B cell (primary cell): ENCODE data around the gene PPP2R3A. TPM values are rescaled to one million over a fixed set of nuclear protein-coding genes. Genes with fewer than 3 reads are reported as not detected.
"Not testable (repeated sequence)": the region's sequence is repeated elsewhere in the genome, so short reads cannot be mapped to it uniquely, and the experiment has no call there.

Experiments
- ATAC-seq: fragments of 200-7000 bp; cut with Tn5 transposase; one replicate; pipeline ENCODE4 v1.10.0; 2021; ENCODE audit warnings: low read depth, mild to moderate bottlenecking, moderate number of reproducible peaks, moderate library complexity
- CTCF ChIA-PET: fragments of 350-600 bp; sonication (Branson Sonifier 250); formaldehyde crosslinking; loops from one replicate; lab custom pipeline; 2021; ENCODE audit warnings: antibody characterized with exemption, inconsistent platforms; lab: Charles Lee
- POLR2A ChIA-PET: fragments of 350-600 bp; sonication (Branson Sonifier 250); formaldehyde crosslinking; loops from one replicate; lab custom pipeline; 2021; ENCODE audit warnings: antibody characterized with exemption; lab: Charles Lee
- DNase-seq: peaks from one replicate; pipeline ENCODE4 v3.0.0; 2013
- H2AFZ ChIP-seq: 2 replicates; pipeline ENCODE4 v1.6.1; 2012; ENCODE audit warnings: mild to moderate bottlenecking, low read depth, low read length; ENCODE audit not compliant: insufficient read depth, poor library complexity, severe bottlenecking
- H3K27ac ChIP-seq, 2 donors: 1 replicate in 1 of 2; 2 replicates in 1 of 2; pipeline ENCODE4 v1.5.1; 2012 to 2013; ENCODE audit warnings: low read length in 2 of 2, mild to moderate bottlenecking in 2 of 2, moderate library complexity in 1 of 2
- H3K27me3 ChIP-seq, 4 experiments: fragments of 200-600 bp in 1 of 4; sonication (generic) in 1 of 4; replicated peaks in 1 of 4; 1 replicate in 2 of 4; 2 replicates in 2 of 4; pipeline versions ENCODE4 v1.6.1 to v1.7.0; 2013 to 2016; ENCODE audit warnings: low read length in 3 of 4, mild to moderate bottlenecking in 2 of 4, mixed read lengths in 1 of 4, moderate library complexity in 1 of 4; ENCODE audit not compliant: insufficient read depth in 4 of 4, control insufficient read depth in 3 of 4; ENCODE audit errors: control extremely low read depth in 1 of 4
- H3K36me3 ChIP-seq, 2 experiments: replicated peaks in 1 of 2; 1 replicate in 1 of 2; 2 replicates in 1 of 2; pipeline versions ENCODE4 v1.6.1 to v1.7.1; 2013; ENCODE audit warnings: low read length in 1 of 2; ENCODE audit not compliant: insufficient read depth in 2 of 2, control insufficient read depth in 1 of 2; ENCODE audit errors: control extremely low read depth in 1 of 2, extremely low read depth in 1 of 2
- H3K4me1 ChIP-seq, 2 donors: fragments of 200-600 bp in 1 of 2; sonication (generic) in 1 of 2; 1 replicate in 1 of 2; 2 replicates in 1 of 2; pipeline versions ENCODE4 v1.5.1 to v1.6.1; 2013 to 2017; ENCODE audit warnings: low read length in 2 of 2; ENCODE audit not compliant: control insufficient read depth in 2 of 2, insufficient read depth in 2 of 2
- H3K4me2 ChIP-seq: replicated peaks from 2 replicates; pipeline ENCODE3; 2012; ENCODE audit warnings: mild to moderate bottlenecking, low read depth, low read length; ENCODE audit not compliant: poor library complexity, severe bottlenecking
- H3K4me3 ChIP-seq, 5 experiments: fragments of 200-600 bp in 1 of 5; sonication (generic) in 1 of 5; 1 replicate in 3 of 5; 2 replicates in 2 of 5; pipeline versions ENCODE4 v1.5.1 to v1.7.0; 2011 to 2016; ENCODE audit warnings: low read length in 4 of 5, mild to moderate bottlenecking in 4 of 5, low read depth in 2 of 5, control low read depth in 1 of 5, moderate library complexity in 1 of 5; ENCODE audit not compliant: insufficient read depth in 1 of 5; ENCODE audit errors: control extremely low read depth in 1 of 5, extremely low read depth in 1 of 5
- H3K79me2 ChIP-seq: fragments of 200-600 bp; sonication (generic); one replicate; pipeline ENCODE4 v1.6.0; 2016; ENCODE audit warnings: low read length; ENCODE audit not compliant: control insufficient read depth, insufficient read depth
- H3K9ac ChIP-seq: fragments of 200-600 bp; sonication (generic); 2 replicates; pipeline ENCODE4 v1.6.1; 2017; ENCODE audit warnings: mild to moderate bottlenecking, low read length, moderate library complexity
- H3K9me3 ChIP-seq, 3 donors: one replicate each; pipeline versions ENCODE4 v1.6.1 to v1.7.1; 2013; ENCODE audit warnings: low read length in 2 of 3; ENCODE audit not compliant: control insufficient read depth in 2 of 3, insufficient read depth in 1 of 3; ENCODE audit errors: control extremely low read depth in 1 of 3
- H4K20me1 ChIP-seq: 2 replicates; pipeline ENCODE4 v1.6.0; 2012; ENCODE audit warnings: mild to moderate bottlenecking, low read length; ENCODE audit not compliant: insufficient read depth, control insufficient read depth, poor library complexity, severe bottlenecking
- H3K27ac Mint-ChIP-seq: one replicate; pipeline ENCODE4 v1.8.0; 2021; ENCODE audit warnings: mixed read lengths
- H3K27me3 Mint-ChIP-seq: one replicate; pipeline ENCODE4 v1.8.0; 2021; ENCODE audit warnings: mixed read lengths
- H3K4me1 Mint-ChIP-seq: one replicate; pipeline ENCODE4 v1.8.0; 2021; ENCODE audit warnings: mixed read lengths
- H3K4me3 Mint-ChIP-seq: one replicate; pipeline ENCODE4 v1.8.0; 2021; ENCODE audit warnings: mixed read lengths
- H3K9me3 Mint-ChIP-seq: one replicate; pipeline ENCODE4 v1.8.0; 2022; ENCODE audit warnings: mixed read lengths; ENCODE audit not compliant: insufficient read depth
- EZH2 ChIP-seq: IDR thresholded peaks from 2 replicates; pipeline ENCODE4 v1.6.1; 2012; ENCODE audit warnings: borderline replicate concordance, low read depth, mild to moderate bottlenecking, moderate library complexity, low read length; ENCODE audit not compliant: insufficient read depth, poor library complexity, severe bottlenecking
- WGBS: methylation state at CpG from one replicate; pipeline ENCODE4 v1.1.5; 2013; ENCODE audit warnings: missing lambda C conversion rate; ENCODE audit not compliant: insufficient coverage; 5-methylcytosine and 5-hydroxymethylcytosine counted together
- intact Hi-C: fragments of 100-400 bp; cut with micrococcal nuclease; formaldehyde crosslinking; loops from one replicate; pipeline ENCODE4 v1.10.0; 2022
- polyA plus RNA-seq: library from polyadenylated mRNA; depleted of rRNA; stranded (reverse); fragments of >200 nt; gene quantifications from 2 replicates; pipeline ENCODE4 v1.2.3, GENCODE V29; 2012
- total RNA-seq, 2 donors: library from RNA; stranded (reverse); fragments of 120-200 nt in 1 of 2; gene quantifications; 1 replicate in 1 of 2; 2 replicates in 1 of 2; pipeline versions ENCODE4 v1.2.3 to v1.2.4, GENCODE V29; 2013 to 2022
- TF ChIP-seq, protein P1 (sequence below): fragments of 200-600 bp; IDR thresholded peaks from one replicate; pipeline ENCODE4 v1.8.0; 2022; ENCODE audit warnings: antibody characterized with exemption, mild to moderate bottlenecking

PPP2R3A gene
- total and polyA plus RNA-seq, 2 donors (not counting 1 experiment from before 2014, with no cell fraction given), result 0.03 to 0.22 TPM

GRCh38 chr3:136110481-136110880 is 145.0 kb downstream of the PPP2R3A start:
- Histone ChIP-seq H3K36me3 (no peaks in the 10 kb centered on the region), H3K4me3 (no peak overlapping the region), H3K27me3 (no peaks in the 10 kb centered on the region), H3K27ac (no peak overlapping the region), H2AFZ (no peak overlapping the region), H3K4me1 (peaks cover 0 to 11% of the 10 kb centered on the region in 2 donors), H3K9ac (no peak overlapping the region), H3K4me2 (no peak overlapping the region), H4K20me1 (no peaks in the 10 kb centered on the region), H3K9me3 (peaks cover 0 to 6% (median 0%) of the 10 kb centered on the region in 3 donors), H3K79me2 (no peaks in the 10 kb centered on the region)
- intact Hi-C loops, result no loop called here
- ChIA-PET CTCF (no interaction called here), POLR2A (no interaction called here)
- Mint-ChIP-seq H3K9me3 (no peaks in the 10 kb centered on the region), H3K27ac (no peak overlapping the region), H3K27me3 (peaks cover 9% of the 10 kb centered on the region), H3K4me3 (no peak overlapping the region), H3K4me1 (peaks cover 14% of the 10 kb centered on the region)
- no CpG with 5 or more reads among the region's 2 CpGs for WGBS
- no peak for ATAC-seq
- TF ChIP-seq EZH2, result no peak
- TF ChIP-seq, protein P1, sequence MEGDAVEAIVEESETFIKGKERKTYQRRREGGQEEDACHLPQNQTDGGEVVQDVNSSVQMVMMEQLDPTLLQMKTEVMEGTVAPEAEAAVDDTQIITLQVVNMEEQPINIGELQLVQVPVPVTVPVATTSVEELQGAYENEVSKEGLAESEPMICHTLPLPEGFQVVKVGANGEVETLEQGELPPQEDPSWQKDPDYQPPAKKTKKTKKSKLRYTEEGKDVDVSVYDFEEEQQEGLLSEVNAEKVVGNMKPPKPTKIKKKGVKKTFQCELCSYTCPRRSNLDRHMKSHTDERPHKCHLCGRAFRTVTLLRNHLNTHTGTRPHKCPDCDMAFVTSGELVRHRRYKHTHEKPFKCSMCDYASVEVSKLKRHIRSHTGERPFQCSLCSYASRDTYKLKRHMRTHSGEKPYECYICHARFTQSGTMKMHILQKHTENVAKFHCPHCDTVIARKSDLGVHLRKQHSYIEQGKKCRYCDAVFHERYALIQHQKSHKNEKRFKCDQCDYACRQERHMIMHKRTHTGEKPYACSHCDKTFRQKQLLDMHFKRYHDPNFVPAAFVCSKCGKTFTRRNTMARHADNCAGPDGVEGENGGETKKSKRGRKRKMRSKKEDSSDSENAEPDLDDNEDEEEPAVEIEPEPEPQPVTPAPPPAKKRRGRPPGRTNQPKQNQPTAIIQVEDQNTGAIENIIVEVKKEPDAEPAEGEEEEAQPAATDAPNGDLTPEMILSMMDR, result no peak
- no peak for DNase-seq

- Histone ChIP-seq H3K4me3 (no peak overlapping the region), H3K9ac (no peak overlapping the region), H4K20me1 (no peaks in the 10 kb centered on the region), H3K27ac (no peak overlapping the region), H3K4me1 (peaks cover 0 to 3% of the 10 kb centered on the region in 2 donors), H3K27me3 (no peaks in the 10 kb centered on the region), H3K9me3 (peaks cover 0 to 6% (median 0%) of the 10 kb centered on the region in 3 donors), H2AFZ (no peak overlapping the region), H3K4me2 (no peak overlapping the region), H3K79me2 (no peaks in the 10 kb centered on the region), H3K36me3 (no peaks in the 10 kb centered on the region)
- 100% methylated on average over 2 of the region's 2 CpGs for WGBS
- Mint-ChIP-seq H3K27ac (no peak overlapping the region), H3K9me3 (no peaks in the 10 kb centered on the region), H3K27me3 (peaks cover 23% of the 10 kb centered on the region), H3K4me3 (no peak overlapping the region), H3K4me1 (peaks cover 7% of the 10 kb centered on the region)
- intact Hi-C loops, result no loop called here
- ChIA-PET CTCF (no interaction called here), POLR2A (no interaction called here)
- DNase-seq (no peak), ATAC-seq (no peak)
- TF ChIP-seq EZH2, result no peak
- TF ChIP-seq, protein P1, result no peak
Measured at GRCh38 chr3:136114421-136114820, 148.9 kb downstream of the PPP2R3A start.

DNA sequence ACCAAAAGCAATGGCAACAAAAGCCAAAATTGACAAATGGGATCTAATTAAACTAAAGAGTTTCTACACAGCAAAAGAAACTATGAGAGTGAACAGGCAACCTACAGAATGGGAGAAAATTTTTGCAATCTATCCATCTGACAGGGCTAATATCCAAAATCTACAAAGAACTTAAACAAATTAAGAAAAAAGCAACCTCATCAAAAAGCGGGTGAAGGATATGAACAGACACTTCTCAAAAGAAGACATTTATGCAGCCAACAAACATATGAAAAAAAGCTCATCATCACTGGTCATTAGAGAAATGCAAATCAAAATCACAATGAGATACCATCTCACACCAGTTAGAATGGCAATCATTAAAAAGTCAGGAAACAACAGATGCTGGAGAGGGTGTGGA is 153.8 kb downstream of the PPP2R3A start:
- H3K4me3 ChIP-seq, H3K9me3 ChIP-seq, H2AFZ ChIP-seq, H3K9me3 Mint-ChIP-seq, H3K27ac Mint-ChIP-seq, POLR2A ChIA-PET, H3K27ac ChIP-seq, H3K4me3 Mint-ChIP-seq, H4K20me1 ChIP-seq, H3K36me3 ChIP-seq, CTCF ChIA-PET, H3K27me3 ChIP-seq, H3K4me1 ChIP-seq, DNase-seq, H3K79me2 ChIP-seq, intact Hi-C loops, H3K4me2 ChIP-seq, H3K9ac ChIP-seq, ATAC-seq: not testable (repeated sequence)
- Mint-ChIP-seq H3K27me3 (peaks cover 17% of the 10 kb centered on the region), H3K4me1 (peaks cover 13% of the 10 kb centered on the region)
- WGBS, result no CpG with 5 or more reads among the region's 1 CpG
